Naive thymus-derived CD4-positive, alpha-beta T cell (primary cell): ENCODE results near the gene PCDHGA9. TPM values are rescaled to one million over a fixed set of nuclear protein-coding genes. Genes with fewer than 3 reads are reported as not detected.
"Not testable (repeated sequence)": the region's sequence is repeated elsewhere in the genome, so short reads cannot be mapped to it uniquely, and the experiment has no call there.

Source experiments
- ATAC-seq: fragments of 150-1000 bp; cut with Tn5 transposase; 2 replicates; pipeline ENCODE4 v1.10.0; 2021; ENCODE audit warnings: mild to moderate bottlenecking, moderate library complexity
- CTCF ChIA-PET: fragments of 350-600 bp; sonication (Branson Sonifier 250); formaldehyde crosslinking; loops from one replicate; lab custom pipeline; 2021; ENCODE audit warnings: antibody characterized with exemption; lab: Charles Lee
- POLR2A ChIA-PET: fragments of 350-600 bp; sonication (Branson Sonifier 250); formaldehyde crosslinking; loops from one replicate; lab custom pipeline; 2021; ENCODE audit warnings: antibody characterized with exemption, inconsistent platforms; lab: Charles Lee
- DNase-seq, 9 donors: peaks; one replicate each; pipeline versions ENCODE4 v3.0.0 to v3.0.0-alpha.2; 2020 to 2022; ENCODE audit warnings: mixed read lengths in 1 of 9
- H3K27ac ChIP-seq: one replicate; pipeline ENCODE4 v1.7.0; 2013; ENCODE audit warnings: mild to moderate bottlenecking, low read depth, low read length, moderate library complexity
- H3K27me3 ChIP-seq, 2 donors: one replicate each; pipeline ENCODE4 v1.7.0; 2013; ENCODE audit warnings: low read length in 2 of 2, mild to moderate bottlenecking in 2 of 2, moderate library complexity in 2 of 2; ENCODE audit not compliant: control insufficient read depth in 2 of 2, insufficient read depth in 2 of 2
- H3K36me3 ChIP-seq, 3 experiments: 1 replicate in 2 of 3; 2 replicates in 1 of 3; pipeline ENCODE4 v1.7.0; 2013; ENCODE audit warnings: low read length in 3 of 3, mild to moderate bottlenecking in 3 of 3, moderate library complexity in 1 of 3; ENCODE audit not compliant: insufficient read depth in 3 of 3, control insufficient read depth in 2 of 3
- H3K4me1 ChIP-seq, 2 donors: one replicate each; pipeline ENCODE4 v1.7.0; 2013; ENCODE audit warnings: low read length in 2 of 2, mild to moderate bottlenecking in 2 of 2, moderate library complexity in 1 of 2; ENCODE audit not compliant: control insufficient read depth in 2 of 2, insufficient read depth in 2 of 2
- H3K4me3 ChIP-seq: 2 replicates; pipeline ENCODE4 v1.7.0; 2013; ENCODE audit warnings: mild to moderate bottlenecking, low read length
- H3K9me3 ChIP-seq, 3 experiments: 1 replicate in 2 of 3; 2 replicates in 1 of 3; pipeline ENCODE4 v1.7.0; 2013; ENCODE audit warnings: low read length in 3 of 3; ENCODE audit not compliant: control insufficient read depth in 2 of 3
- H3K27ac Mint-ChIP-seq, 9 donors: one replicate each; pipeline ENCODE4 v1.8.0; 2020 to 2022; ENCODE audit warnings: mixed read lengths in 9 of 9, mild to moderate bottlenecking in 8 of 9, moderate library complexity in 5 of 9, inconsistent platforms in 2 of 9
- H3K27me3 Mint-ChIP-seq, 5 donors: one replicate each; pipeline ENCODE4 v1.8.0; 2021 to 2022; ENCODE audit warnings: mixed read lengths in 5 of 5, mild to moderate bottlenecking in 1 of 5
- H3K36me3 Mint-ChIP-seq, 5 donors: one replicate each; pipeline ENCODE4 v1.8.0; 2020 to 2022; ENCODE audit warnings: mixed read lengths in 5 of 5, mild to moderate bottlenecking in 3 of 5, inconsistent platforms in 1 of 5
- H3K4me1 Mint-ChIP-seq, 7 donors: one replicate each; pipeline ENCODE4 v1.8.0; 2020 to 2022; ENCODE audit warnings: mixed read lengths in 7 of 7, mild to moderate bottlenecking in 3 of 7, inconsistent platforms in 1 of 7
- H3K4me3 Mint-ChIP-seq, 10 donors: one replicate each; pipeline ENCODE4 v1.8.0; 2020 to 2022; ENCODE audit warnings: mild to moderate bottlenecking in 10 of 10, mixed read lengths in 10 of 10, moderate library complexity in 6 of 10, inconsistent platforms in 2 of 10
- H3K9me3 Mint-ChIP-seq, 11 donors: one replicate each; pipeline ENCODE4 v1.8.0; 2020 to 2022; ENCODE audit warnings: mixed read lengths in 11 of 11, mild to moderate bottlenecking in 4 of 11, inconsistent platforms in 1 of 11, moderate library complexity in 1 of 11
- intact Hi-C, 2 donors: fragments of 100-400 bp; cut with micrococcal nuclease; formaldehyde crosslinking; loops; one replicate each; pipeline ENCODE4 v1.15.1; 2023
- polyA plus RNA-seq, 2 donors: library from polyadenylated mRNA; unstranded; fragments of 300-500 nt; fragmentation: Illumina TruSeq; gene quantifications; one replicate each; pipeline ENCODE4 v1.2.3, GENCODE V29; 2021
- total RNA-seq, 6 experiments: library from RNA in 5 of 6; stranded (reverse) in 5 of 6; gene quantifications; 1 replicate in 5 of 6; 2 replicates in 1 of 6; pipeline ENCODE4 v1.2.3 and lab custom pipeline; 2021 to 2026

Gene PCDHGA9
- total and polyA plus RNA-seq, 7 experiments from 2014 or later: 0.16 to 0.41 (median 0.22) TPM; not detected in 3

DNA sequence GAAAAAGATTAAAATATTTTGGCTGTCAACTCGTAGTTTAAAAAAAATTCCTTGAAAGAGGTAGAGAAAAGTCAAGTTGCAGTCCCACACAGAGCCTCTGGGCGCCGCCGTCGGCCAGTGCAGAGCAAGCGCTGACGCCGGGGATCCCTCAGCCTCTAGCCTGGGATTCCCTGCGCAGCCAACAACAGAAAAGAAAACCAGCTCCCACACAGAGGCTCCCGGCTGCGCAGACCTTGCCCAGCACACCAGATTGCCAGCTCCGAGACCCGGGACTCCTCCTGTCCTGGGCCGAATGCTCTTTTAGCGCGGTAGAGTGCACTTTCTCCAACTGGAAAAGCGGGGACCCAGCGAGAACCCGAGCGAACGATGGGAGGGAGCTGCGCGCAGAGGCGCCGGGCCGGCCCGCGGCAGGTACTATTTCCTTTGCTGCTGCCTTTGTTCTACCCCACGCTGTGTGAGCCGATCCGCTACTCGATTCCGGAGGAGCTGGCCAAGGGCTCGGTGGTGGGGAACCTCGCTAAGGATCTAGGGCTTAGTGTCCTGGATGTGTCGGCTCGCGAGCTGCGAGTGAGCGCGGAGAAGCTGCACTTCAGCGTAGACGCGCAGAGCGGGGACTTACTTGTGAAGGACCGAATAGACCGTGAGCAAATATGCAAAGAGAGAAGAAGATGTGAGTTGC, 15.1 kb downstream of the PCDHGA9 start, which contains the start of gene PCDHGB7:
Gene PCDHGB7 (plus strand): TSS at position 184 of the 679 bp plus-strand sequence. CDS start 183 bp downstream, at position 367.
- peak; percentile 73 for ATAC-seq
- Mint-ChIP-seq H3K4me1 (peaks cover 16 to 31% (median 19%) of the 10 kb centered on the region in 7 donors), H3K9me3 (peaks cover 11 to 90% (median 61%) of the 10 kb centered on the region in 11 donors), H3K27me3 (peaks cover 77 to 90% (median 86%) of the 10 kb centered on the region in 5 donors), H3K4me3 (peak within 1 kb of the TSS; percentile 43 to 73 (median 68)), H3K36me3 (peaks cover 0 to 55% (median 14%) of the 10 kb centered on the region in 5 donors), H3K27ac (peak within 1 kb of the TSS in 7 of 9 donors; percentile 0 to 74 (median 64))
- Histone ChIP-seq H3K27me3 (peaks cover 18 to 39% of the 10 kb centered on the region in 2 donors), H3K9me3 (peaks cover 0 to 49% (median 18%) of the 10 kb centered on the region in 3 experiments)
- H3K4me3 ChIP-seq, H3K36me3 ChIP-seq, H3K4me1 ChIP-seq, H3K27ac ChIP-seq: not testable (repeated sequence)
- ChIA-PET CTCF (interaction anchor here (0.7 to 1.3 kb wide), 3 partner anchors 27 to 174 kb away, joined by 3 read pairs; no protein-coding TSS in a partner anchor), POLR2A (interaction anchor here (1.3 kb wide), 1 partner anchor 97 kb away, joined by 4 read pairs; the partner anchor contains the start of gene TAF7)
- peak in 4 of 9 donors; percentile 26 to 62 (median 34) for DNase-seq
- intact Hi-C loops: loop anchor here (1.0 to 10.0 kb wide), 5 partner anchors 55 to 457 kb away; partner anchors contain the start of genes PCDH1 (in 1 of the 2) and PCDHGA5 (in 1 of the 2)

DNA sequence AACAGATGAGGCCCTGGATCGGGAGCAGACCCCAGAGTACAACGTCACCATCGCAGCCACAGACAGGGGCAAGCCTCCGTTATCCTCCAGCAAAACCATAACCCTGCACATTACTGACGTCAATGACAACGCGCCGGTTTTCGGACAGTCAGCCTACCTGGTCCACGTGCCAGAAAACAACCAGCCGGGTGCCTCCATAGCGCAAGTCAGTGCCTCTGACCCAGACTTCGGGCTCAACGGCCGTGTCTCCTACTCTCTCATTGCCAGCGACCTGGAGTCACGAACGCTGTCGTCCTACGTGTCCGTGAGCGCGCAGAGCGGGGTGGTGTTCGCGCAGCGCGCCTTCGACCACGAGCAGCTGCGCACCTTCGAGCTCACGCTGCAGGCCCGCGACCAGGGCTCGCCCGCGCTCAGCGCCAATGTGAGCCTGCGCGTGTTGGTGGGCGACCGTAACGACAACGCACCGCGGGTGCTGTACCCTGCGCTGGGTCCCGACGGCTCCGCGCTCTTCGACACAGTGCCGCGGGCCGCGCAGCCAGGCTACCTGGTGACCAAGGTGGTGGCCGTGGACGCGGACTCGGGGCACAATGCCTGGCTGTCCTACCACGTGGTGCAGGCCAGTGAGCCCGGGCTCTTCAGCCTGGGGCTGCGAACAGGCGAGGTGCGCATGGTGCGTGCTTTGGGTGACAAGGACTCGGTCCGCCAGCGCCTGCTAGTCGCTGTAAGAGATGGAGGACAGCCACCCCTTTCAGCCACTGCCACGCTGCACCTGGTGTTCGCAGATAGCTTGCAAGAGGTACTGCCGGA, 16.7 kb downstream of the PCDHGA9 start:
- peaks cover 73 to 84% (median 76%) of the 10 kb centered on the region in 5 donors for H3K27me3 Mint-ChIP-seq
- ChIA-PET POLR2A (interaction anchor here (0.8 kb wide), 1 partner anchor 100 kb away, joined by 3 read pairs; no protein-coding TSS in a partner anchor), CTCF (no interaction called here)
- peaks cover 4 to 22% (median 11%) of the 10 kb centered on the region in 7 donors for H3K4me1 Mint-ChIP-seq
- peaks cover 12 to 40% of the 10 kb centered on the region in 2 donors for H3K27me3 ChIP-seq
- no peaks in the 10 kb centered on the region for H3K4me1 ChIP-seq
- peak overlapping the region in 6 of 9 donors; percentile 2 to 74 (median 65) for H3K27ac Mint-ChIP-seq
- no peak overlapping the region for H3K27ac ChIP-seq
- intact Hi-C loops: loop anchor here in 1 of 2 donors (5.0 to 10.0 kb wide), 2 partner anchors 57 to 456 kb away; partner anchors contain the start of genes PCDH1 and PCDHGA5
- DNase-seq (no peak), ATAC-seq (no peak)
- H3K36me3 Mint-ChIP-seq: peaks cover 3 to 54% (median 12%) of the 10 kb centered on the region in 5 donors
- peaks cover 0 to 4% (median 0%) of the 10 kb centered on the region in 3 experiments for H3K36me3 ChIP-seq
- H3K4me3 ChIP-seq: no peak overlapping the region
- peak overlapping the region in 6 of 10 donors; percentile 10 to 69 (median 36) for H3K4me3 Mint-ChIP-seq
- H3K9me3 ChIP-seq: peaks cover 0 to 59% (median 18%) of the 10 kb centered on the region in 3 experiments
- peaks cover 14 to 89% (median 61%) of the 10 kb centered on the region in 11 donors for H3K9me3 Mint-ChIP-seq

DNA sequence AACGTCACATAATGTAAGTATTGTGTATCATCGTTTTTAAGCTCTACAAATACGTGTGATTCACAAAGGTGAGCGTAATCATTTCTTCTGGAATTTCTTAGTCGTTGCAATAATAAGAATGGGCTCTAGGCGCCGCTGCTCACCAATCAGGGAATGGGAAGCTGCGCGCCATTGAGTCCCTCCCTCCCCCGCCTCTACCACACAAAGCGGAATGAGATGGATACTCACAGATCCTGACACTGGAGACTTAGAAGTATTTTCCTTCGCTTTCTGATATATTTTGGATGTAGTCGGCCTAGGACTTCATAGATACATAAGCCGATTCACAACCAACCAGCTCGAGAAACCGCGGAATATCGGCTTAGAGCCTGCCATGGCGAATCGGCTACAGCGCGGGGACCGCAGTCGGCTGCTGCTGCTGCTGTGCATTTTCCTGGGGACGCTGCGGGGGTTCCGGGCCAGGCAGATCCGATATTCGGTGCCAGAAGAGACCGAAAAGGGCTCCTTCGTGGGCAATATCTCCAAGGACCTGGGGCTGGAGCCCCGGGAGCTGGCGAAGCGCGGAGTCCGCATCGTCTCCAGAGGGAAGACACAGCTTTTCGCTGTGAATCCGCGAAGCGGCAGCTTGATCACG, 18.4 kb downstream of the PCDHGA9 start, which contains the start of gene PCDHGA11:
Gene PCDHGA11 (plus strand): TSS at position 197 of the 634 bp plus-strand sequence. CDS start 177 bp downstream, at position 374.
- Histone ChIP-seq H3K27ac (no peak within 1 kb of the TSS), H3K9me3 (peaks cover 0 to 55% (median 18%) of the 10 kb centered on the region in 3 experiments), H3K4me1 (no peaks in the 10 kb centered on the region), H3K27me3 (peaks cover 8 to 33% of the 10 kb centered on the region in 2 donors), H3K36me3 (peaks cover 0 to 4% (median 0%) of the 10 kb centered on the region in 3 experiments), H3K4me3 (no peak within 1 kb of the TSS)
- Mint-ChIP-seq H3K9me3 (peaks cover 10 to 91% (median 62%) of the 10 kb centered on the region in 11 donors), H3K4me1 (peaks cover 0 to 19% (median 7%) of the 10 kb centered on the region in 7 donors), H3K27ac (peak within 1 kb of the TSS in 7 of 9 donors; percentile 51 to 73 (median 64)), H3K36me3 (peaks cover 3 to 50% (median 10%) of the 10 kb centered on the region in 5 donors), H3K27me3 (peaks cover 68 to 87% (median 78%) of the 10 kb centered on the region in 5 donors), H3K4me3 (peak within 1 kb of the TSS; percentile 52 to 90 (median 77))
- CTCF ChIA-PET: interaction anchor here (0.8 to 1.6 kb wide), 5 partner anchors 51 to 142 kb away, joined by 3 to 10 read pairs (median 3); partner anchors contain the start of genes PCDHGB3 and TAF7
- DNase-seq: peak in 3 of 9 donors; percentile 25 to 28 (median 26)
- POLR2A ChIA-PET: no interaction called here
- peak; percentile 70 for ATAC-seq
- intact Hi-C loops: loop anchor here in 1 of 2 donors (5.0 kb wide), 1 partner anchor 56 kb away; the partner anchor contains the start of gene PCDHGC3

DNA sequence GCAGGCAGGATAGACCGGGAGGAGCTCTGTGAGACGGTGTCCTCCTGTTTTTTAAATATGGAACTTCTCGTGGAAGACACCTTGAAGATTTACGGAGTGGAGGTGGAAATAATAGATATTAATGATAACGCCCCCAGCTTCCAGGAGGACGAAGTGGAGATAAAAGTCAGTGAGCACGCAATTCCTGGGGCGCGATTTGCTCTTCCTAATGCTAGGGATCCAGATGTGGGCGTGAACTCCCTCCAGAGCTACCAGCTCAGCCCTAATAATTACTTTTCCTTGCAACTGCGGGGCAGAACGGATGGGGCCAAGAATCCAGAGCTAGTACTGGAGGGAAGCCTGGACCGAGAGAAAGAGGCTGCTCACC, 18.9 kb downstream of the PCDHGA9 start:
- H3K27me3 Mint-ChIP-seq: peaks cover 66 to 87% (median 78%) of the 10 kb centered on the region in 5 donors
- no peak for ATAC-seq
- peaks cover 0 to 4% (median 0%) of the 10 kb centered on the region in 3 experiments for H3K36me3 ChIP-seq
- no peaks in the 10 kb centered on the region for H3K4me1 ChIP-seq
- peaks cover 0 to 55% (median 18%) of the 10 kb centered on the region in 3 experiments for H3K9me3 ChIP-seq
- peaks cover 0 to 19% (median 7%) of the 10 kb centered on the region in 7 donors for H3K4me1 Mint-ChIP-seq
- H3K9me3 Mint-ChIP-seq: peaks cover 10 to 91% (median 58%) of the 10 kb centered on the region in 11 donors
- CTCF ChIA-PET: interaction anchor here (1.0 to 1.6 kb wide), 4 partner anchors 87 to 142 kb away, joined by 3 to 10 read pairs (median 3); partner anchors contain the start of gene TAF7
- intact Hi-C loops: loop anchor here in 1 of 2 donors (5.0 kb wide), 1 partner anchor 56 kb away; the partner anchor contains the start of gene PCDHGC3
- no peak overlapping the region for H3K4me3 ChIP-seq
- H3K4me3 Mint-ChIP-seq: peak overlapping the region; percentile 29 to 90 (median 76)
- peak overlapping the region in 5 of 9 donors; percentile 3 to 73 (median 51) for H3K27ac Mint-ChIP-seq
- POLR2A ChIA-PET: no interaction called here
- peaks cover 7 to 28% of the 10 kb centered on the region in 2 donors for H3K27me3 ChIP-seq
- H3K36me3 Mint-ChIP-seq: peaks cover 3 to 48% (median 10%) of the 10 kb centered on the region in 5 donors
- H3K27ac ChIP-seq: no peak overlapping the region
- no peak for DNase-seq

DNA sequence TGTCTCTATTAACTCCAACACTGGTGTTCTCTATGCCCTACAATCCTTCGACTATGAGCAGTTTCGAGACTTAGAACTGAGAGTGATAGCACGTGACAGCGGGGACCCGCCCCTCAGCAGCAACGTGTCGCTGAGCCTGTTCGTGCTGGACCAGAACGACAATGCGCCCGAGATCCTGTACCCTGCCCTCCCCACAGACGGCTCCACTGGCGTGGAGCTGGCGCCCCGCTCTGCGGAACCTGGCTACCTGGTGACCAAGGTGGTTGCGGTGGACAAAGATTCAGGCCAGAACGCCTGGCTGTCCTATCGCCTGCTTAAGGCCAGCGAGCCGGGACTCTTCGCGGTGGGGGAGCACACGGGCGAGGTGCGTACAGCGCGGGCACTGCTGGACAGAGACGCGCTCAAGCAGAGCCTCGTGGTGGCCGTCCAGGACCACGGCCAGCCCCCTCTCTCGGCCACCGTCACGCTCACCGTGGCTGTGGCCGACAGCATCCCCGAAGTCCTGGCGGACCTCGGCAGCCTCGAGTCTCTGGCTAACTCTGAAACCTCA, 20.2 kb downstream of the PCDHGA9 start:
- peaks cover 0 to 58% (median 18%) of the 10 kb centered on the region in 3 experiments for H3K9me3 ChIP-seq
- H3K27ac ChIP-seq: no peak overlapping the region
- intact Hi-C loops: loop anchor here in 1 of 2 donors (5.0 kb wide), 1 partner anchor 54 kb away; the partner anchor contains the start of gene PCDHGC3
- peaks cover 0 to 28% of the 10 kb centered on the region in 2 donors for H3K27me3 ChIP-seq
- Mint-ChIP-seq H3K27me3 (peaks cover 57 to 85% (median 76%) of the 10 kb centered on the region in 5 donors), H3K27ac (peak overlapping the region in 1 of 9 donors; percentile 51), H3K36me3 (peaks cover 3 to 52% (median 9%) of the 10 kb centered on the region in 5 donors), H3K4me1 (peaks cover 0 to 16% (median 7%) of the 10 kb centered on the region in 7 donors), H3K9me3 (peaks cover 10 to 94% (median 60%) of the 10 kb centered on the region in 11 donors), H3K4me3 (peak overlapping the region in 2 of 10 donors; percentile 19 to 35)
- ChIA-PET CTCF (no interaction called here), POLR2A (interaction anchor here (0.5 kb wide), 1 partner anchor 55 kb away, joined by 4 read pairs; no protein-coding TSS in a partner anchor)
- H3K4me1 ChIP-seq: no peaks in the 10 kb centered on the region
- ATAC-seq: no peak
- H3K4me3 ChIP-seq: no peak overlapping the region
- peaks cover 0 to 4% (median 0%) of the 10 kb centered on the region in 3 experiments for H3K36me3 ChIP-seq
- DNase-seq: no peak
